GM12878 (cell line): Measurements from ENCODE around the gene SOX5. TPM values are rescaled to one million over a fixed set of nuclear protein-coding genes. Genes with fewer than 3 reads are reported as not detected.

ENCODE experiments used
- ATAC-seq: fragments of 200-7000 bp; cut with Tn5 transposase; 3 replicates; pipeline ENCODE4 v1.9.1; 2020; ENCODE audit warnings: mild to moderate bottlenecking, moderate library complexity
- BruUV-seq: library from RNA; stranded (reverse); fragments of 400-500 nt; replicated peaks from 2 replicates; lab custom pipeline; 2021; lab: Mats Ljungman, UMichigan
- CTCF ChIA-PET: fragments of 300-600 bp; sonication (Branson Sonifier 250); formaldehyde crosslinking; extraction: SDS; loops from one replicate; lab custom pipeline; 2021; ENCODE audit warnings: inconsistent platforms; lab: Yijun Ruan, JAX
- POLR2A ChIA-PET: fragments of 350-600 bp; formaldehyde crosslinking; extraction: SDS; loops from one replicate; lab custom pipeline; 2021; ENCODE audit warnings: inconsistent platforms; lab: Charles Lee
- RAD21 ChIA-PET: fragments of 300-600 bp; sonication (Branson Sonifier 250); formaldehyde crosslinking; loops from one replicate; lab custom pipeline; 2023; ENCODE audit warnings: antibody characterized with exemption; ENCODE audit not compliant: unreplicated experiment; lab: Charles Lee
- SMC1A ChIA-PET: fragments of 300-600 bp; sonication (Branson Sonifier 250); formaldehyde crosslinking; loops from one replicate; lab custom pipeline; 2023; ENCODE audit not compliant: unreplicated experiment, uncharacterized antibody; lab: Charles Lee
- DNase-seq: peaks from one replicate; pipeline ENCODE4 v3.0.0-alpha.2; 2011; ENCODE audit warnings: low read depth, low spot score
- FAIRE-seq: peaks from 3 replicates; lab custom pipeline; 2011; peaks lifted over from hg19 to GRCh38; lab: Jason Lieb, UNC
- H2AFZ ChIP-seq: 2 replicates; pipeline ENCODE4 v1.6.0; 2011; ENCODE audit warnings: low read depth, low read length, control low read depth; ENCODE audit not compliant: control insufficient read depth
- H3K27ac ChIP-seq: 2 replicates; pipeline ENCODE4 v1.5.1; 2011; ENCODE audit warnings: control low read depth; ENCODE audit not compliant: control insufficient read depth, insufficient read depth
- H3K27me3 ChIP-seq, 2 experiments: replicated peaks in 1 of 2; 2 replicates each; pipeline versions ENCODE4 v1.6.0 to v1.6.1; 2011; ENCODE audit warnings: low read length in 1 of 2; ENCODE audit not compliant: control insufficient read depth in 2 of 2, insufficient read depth in 2 of 2
- H3K36me3 ChIP-seq, 2 experiments: 2 replicates each; pipeline ENCODE4 v1.5.1; 2011; ENCODE audit warnings: low read length in 1 of 2; ENCODE audit not compliant: control insufficient read depth in 2 of 2, insufficient read depth in 2 of 2
- H3K4me1 ChIP-seq: 2 replicates; pipeline ENCODE4 v1.6.1; 2011; ENCODE audit warnings: mild to moderate bottlenecking, low read length, moderate library complexity, mixed read lengths; ENCODE audit not compliant: control insufficient read depth, insufficient read depth
- H3K4me2 ChIP-seq: 2 replicates; pipeline ENCODE4 v1.6.0; 2011; ENCODE audit warnings: control low read depth; ENCODE audit not compliant: control insufficient read depth, insufficient read depth
- H3K4me3 ChIP-seq: fragments of 200-600 bp; sonication (generic); 2 replicates; pipeline ENCODE4 v1.5.1; 2016
- H3K79me2 ChIP-seq: 2 replicates; pipeline ENCODE4 v1.6.0; 2011; ENCODE audit warnings: low read length; ENCODE audit not compliant: control insufficient read depth, insufficient read depth
- H3K9ac ChIP-seq: 2 replicates; pipeline ENCODE4 v1.8.0; 2011; ENCODE audit warnings: low read length, control low read depth, mixed read lengths; ENCODE audit not compliant: control insufficient read depth, insufficient read depth
- H3K9me3 ChIP-seq: replicated peaks from 3 replicates; pipeline ENCODE4 v1.5.1; 2011; ENCODE audit warnings: mild to moderate bottlenecking, low read length; ENCODE audit not compliant: control insufficient read depth, insufficient read depth
- H4K20me1 ChIP-seq: 2 replicates; pipeline ENCODE4 v1.6.0; 2011; ENCODE audit not compliant: control insufficient read depth, insufficient read depth
- CREM ChIP-seq: IDR thresholded peaks from 2 replicates; pipeline ENCODE4 v1.6.1; 2014; ENCODE audit warnings: antibody characterized with exemption, low read depth
- EED ChIP-seq: sonication (generic); IDR thresholded peaks from 2 replicates; pipeline ENCODE4 v1.6.1; 2016; ENCODE audit warnings: antibody characterized with exemption, low read depth
- HDGF ChIP-seq: fragments of 450-650 bp; IDR thresholded peaks from 2 replicates; pipeline ENCODE4 v1.6.1; 2016; ENCODE audit warnings: antibody characterized with exemption
- JUND ChIP-seq: IDR thresholded peaks from 2 replicates; pipeline ENCODE4 v1.6.1; 2012; ENCODE audit warnings: low read depth, mild to moderate bottlenecking, low read length, improper control_type of control experiment, moderate library complexity
- NFXL1 ChIP-seq: fragments of 450-650 bp; IDR thresholded peaks from 2 replicates; pipeline ENCODE4 v1.6.1; 2017; ENCODE audit warnings: antibody characterized with exemption, mild to moderate bottlenecking, borderline replicate concordance
- NR2C2 ChIP-seq: IDR thresholded peaks from 2 replicates; pipeline ENCODE4 v1.6.1; 2011; ENCODE audit warnings: borderline replicate concordance, low read depth; ENCODE audit not compliant: control insufficient read depth, insufficient read length
- POLR2AphosphoS2 ChIP-seq: IDR thresholded peaks from 2 replicates; pipeline ENCODE4 v1.6.1; 2011; ENCODE audit warnings: low read depth, mild to moderate bottlenecking, low read length, improper control_type of control experiment, moderate library complexity
- RAD21 ChIP-seq: IDR thresholded peaks from 2 replicates; pipeline ENCODE4 v1.6.1; 2011; ENCODE audit warnings: mild to moderate bottlenecking, low read depth, low read length, moderate library complexity; ENCODE audit not compliant: insufficient read depth
- RAD51 ChIP-seq: fragments of 450-650 bp; IDR thresholded peaks from 2 replicates; pipeline ENCODE4 v1.6.1; 2016; ENCODE audit warnings: moderate library complexity, mild to moderate bottlenecking, inconsistent platforms
- REST ChIP-seq: IDR thresholded peaks from 2 replicates; pipeline ENCODE4 v1.6.1; 2012; ENCODE audit warnings: mild to moderate bottlenecking, low read depth, low read length
- SKIL ChIP-seq: fragments of 450-650 bp; IDR thresholded peaks from 2 replicates; pipeline ENCODE4 v1.6.1; 2017; ENCODE audit warnings: mild to moderate bottlenecking, low read depth, inconsistent platforms; ENCODE audit not compliant: poor library complexity, severe bottlenecking
- SMAD5 ChIP-seq: IDR thresholded peaks from 2 replicates; pipeline ENCODE4 v1.6.1; 2016; ENCODE audit warnings: antibody characterized with exemption, low read depth
- SMC3 ChIP-seq: IDR thresholded peaks from 2 replicates; pipeline ENCODE4 v1.6.1; 2011; ENCODE audit warnings: low read length, improper control_type of control experiment, borderline replicate concordance
- STAT3 ChIP-seq: IDR thresholded peaks from 2 replicates; pipeline ENCODE4 v1.6.1; 2011; ENCODE audit warnings: low read depth, low read length, improper control_type of control experiment
- SUPT20H ChIP-seq: IDR thresholded peaks from 2 replicates; pipeline ENCODE4 v1.6.1; 2011; ENCODE audit warnings: low read depth, mild to moderate bottlenecking, low read length, moderate library complexity, borderline replicate concordance; ENCODE audit not compliant: control insufficient read depth
- ZBTB33 ChIP-seq: fragments of 450-650 bp; IDR thresholded peaks from 2 replicates; pipeline ENCODE4 v1.6.1; 2017; ENCODE audit warnings: mild to moderate bottlenecking
- ZNF274 ChIP-seq: IDR thresholded peaks from one replicate; pipeline ENCODE4 v1.8.0; 2011; ENCODE audit not compliant: insufficient read length, insufficient read depth
- ZZZ3 ChIP-seq: IDR thresholded peaks from 2 replicates; pipeline ENCODE4 v1.6.1; 2011; ENCODE audit warnings: low read depth; ENCODE audit not compliant: control insufficient read depth, insufficient read length
- WGBS: methylation state at CpG from one replicate; pipeline ENCODE4 v1.1.6; 2016; ENCODE audit warnings: low lambda C conversion rate; ENCODE audit not compliant: insufficient replicate concordance, insufficient coverage; ENCODE audit errors: missing lambda C conversion rate; 5-methylcytosine and 5-hydroxymethylcytosine counted together
- in situ Hi-C: fragments of 300-500 bp; cut with MboI; formaldehyde crosslinking; loops from 9 replicates; pipeline ENCODE4 v1.14.3; 2018; ENCODE audit warnings: mixed read lengths
- intact Hi-C: fragments of 100-400 bp; cut with micrococcal nuclease; formaldehyde crosslinking; loops from one replicate; pipeline ENCODE4 v1.14.2; 2022; ENCODE audit not compliant: unreplicated experiment
- polyA plus RNA-seq, 11 experiments: library from polyadenylated mRNA; depleted of rRNA in 4 of 11; unstranded in 6 of 11; stranded (reverse) in 5 of 11; fragments of >200 nt; fragmentation: Nextera tagmentation in 4 of 11; fragmentation: Illumina TruSeq in 1 of 11; extraction: Ambion mirVana in 4 of 11; extraction: Trizol in 1 of 11; gene quantifications; 1 replicate in 1 of 11; 2 replicates in 10 of 11; pipeline versions ENCODE4 v1.2.1 to v1.2.3, GENCODE V29; 2011 to 2016; ENCODE audit warnings: inconsistent platforms in 2 of 11, missing spikeins in 2 of 11, low read depth in 1 of 11
- total RNA-seq, 4 experiments: library from RNA; depleted of rRNA in 3 of 4; stranded (reverse); fragments of >200 nt in 3 of 4; fragmentation: Illumina TruSeq in 1 of 4; extraction: Trizol in 1 of 4; gene quantifications; 2 replicates each; pipeline versions ENCODE4 v1.2.1 to v1.2.3, GENCODE V29; 2013 to 2021

The SOX5 gene
- total and polyA plus RNA-seq, 10 of the 15 experiments (the other 5 are each of a cell fraction or from before 2014, with no cell fraction given) = 0.08 to 1.0 (median 0.24) TPM

- TF ChIP-seq RAD21 (no peak), ZZZ3 (no peak)
Observed at GRCh38 chr12:23964812-23965211, 15.3 kb upstream of the SOX5 start (continued).

- no peak overlapping the region for H3K9ac ChIP-seq
- H3K4me2 ChIP-seq = no peak overlapping the region
- no peak for DNase-seq
- POLR2A ChIA-PET = no interaction called here
- H3K36me3 ChIP-seq = no peaks in the 10 kb centered on the region
- H4K20me1 ChIP-seq = no peaks in the 10 kb centered on the region
- H3K4me3 ChIP-seq = no peak overlapping the region
- no peaks in the 10 kb centered on the region for H3K4me1 ChIP-seq
- no peak for FAIRE-seq
- WGBS = 15% methylated on average over 1 of the region's 1 CpG
- no peak overlapping the region for H2AFZ ChIP-seq
- intact Hi-C loops (no loop called here), in situ Hi-C loops (no loop called here)
- TF ChIP-seq SKIL (no peak), NFXL1 (no peak), POLR2AphosphoS2 (no peak), NR2C2 (no peak), ZNF274 (no peak), ZBTB33 (no peak), HDGF (no peak), EED (no peak), RAD51 (no peak), STAT3 (no peak), SUPT20H (no peak), SMC3 (no peak), CREM (no peak), JUND (no peak), SMAD5 (no peak), REST (no peak)
- BruUV-seq = no TSS peak
- no peaks in the 10 kb centered on the region for H3K79me2 ChIP-seq
- SMC1A ChIA-PET = interaction anchor here (0.7 to 0.8 kb wide), 2 partner anchors 11 to 12 kb away, joined by 3 read pairs; no protein-coding TSS in a partner anchor
- no peak overlapping the region for H3K27ac ChIP-seq
- no peaks in the 10 kb centered on the region for H3K9me3 ChIP-seq
- RAD21 ChIA-PET = no interaction called here
- CTCF ChIA-PET = no interaction called here
- no peak; the same call in 2 of the 3 replicates for ATAC-seq
- no peaks in the 10 kb centered on the region for H3K27me3 ChIP-seq
Observed at GRCh38 chr12:23959826-23960225, 10.4 kb upstream of the SOX5 start.
